Effector memory CD8-positive, alpha-beta T cell (primary cell): ENCODE measurements around the gene GPR42.
"Not testable (repeated sequence)": the region's sequence is repeated elsewhere in the genome, so short reads cannot be mapped to it uniquely, and the experiment has no call there.

Experiments
- ATAC-seq: fragments of 150-1000 bp; cut with Tn5 transposase; replicated peaks from 2 replicates; pipeline ENCODE4 v1.10.0; 2021; ENCODE audit warnings: mild to moderate bottlenecking, moderate library complexity
- DNase-seq, 3 experiments: peaks; one replicate each; pipeline ENCODE4 v3.0.0; 2021
- H3K27ac Mint-ChIP-seq, 2 donors: one replicate each; pipeline ENCODE4 v1.8.0; 2022; ENCODE audit warnings: mild to moderate bottlenecking in 2 of 2, mixed read lengths in 2 of 2, moderate library complexity in 2 of 2
- H3K27me3 Mint-ChIP-seq, 2 donors: one replicate each; pipeline ENCODE4 v1.8.0; 2022; ENCODE audit warnings: mixed read lengths in 2 of 2
- H3K36me3 Mint-ChIP-seq: one replicate; pipeline ENCODE4 v1.8.0; 2022; ENCODE audit warnings: mild to moderate bottlenecking, moderate library complexity, mixed read lengths; ENCODE audit not compliant: insufficient read depth
- H3K4me1 Mint-ChIP-seq, 2 donors: one replicate each; pipeline ENCODE4 v1.8.0; 2022; ENCODE audit warnings: low read depth in 2 of 2, mixed read lengths in 2 of 2
- H3K4me3 Mint-ChIP-seq, 2 donors: one replicate each; pipeline ENCODE4 v1.8.0; 2022; ENCODE audit warnings: mild to moderate bottlenecking in 2 of 2, mixed read lengths in 2 of 2, moderate library complexity in 2 of 2
- H3K9me3 Mint-ChIP-seq, 2 donors: one replicate each; pipeline ENCODE4 v1.8.0; 2022; ENCODE audit warnings: mixed read lengths in 2 of 2

The GPR42 gene

GRCh38 chr19:35350591-35350990 lies 20.3 kb upstream of the GPR42 start:
- peaks cover 19% of the 10 kb centered on the region for H3K36me3 Mint-ChIP-seq
- no peak overlapping the region for H3K27ac Mint-ChIP-seq
- H3K9me3 Mint-ChIP-seq, result no peaks in the 10 kb centered on the region
- no peak for DNase-seq
- ATAC-seq, result no peak
- peaks cover 14 to 46% of the 10 kb centered on the region in 2 donors for H3K27me3 Mint-ChIP-seq
- no peak overlapping the region for H3K4me3 Mint-ChIP-seq
- H3K4me1 Mint-ChIP-seq, result peaks cover 22 to 28% of the 10 kb centered on the region in 2 donors

GRCh38 chr19:35351411-35352176 lies 19.3 kb upstream of the GPR42 start:
- H3K36me3 Mint-ChIP-seq, result peaks cover 9% of the 10 kb centered on the region
- peaks cover 19 to 25% of the 10 kb centered on the region in 2 donors for H3K4me1 Mint-ChIP-seq
- no peak overlapping the region for H3K4me3 Mint-ChIP-seq
- ATAC-seq (no peak), DNase-seq (no peak)
- H3K27me3 Mint-ChIP-seq, result peaks cover 11 to 46% of the 10 kb centered on the region in 2 donors
- no peaks in the 10 kb centered on the region for H3K9me3 Mint-ChIP-seq
- no peak overlapping the region for H3K27ac Mint-ChIP-seq

- ATAC-seq (no peak), DNase-seq (no peak)
- H3K4me3 Mint-ChIP-seq, result no peak overlapping the region
- H3K27ac Mint-ChIP-seq, result no peak overlapping the region
- H3K27me3 Mint-ChIP-seq, result peaks cover 6 to 44% of the 10 kb centered on the region in 2 donors
- H3K36me3 Mint-ChIP-seq, result peaks cover 4% of the 10 kb centered on the region
- H3K9me3 Mint-ChIP-seq, result no peaks in the 10 kb centered on the region
- peaks cover 14 to 19% of the 10 kb centered on the region in 2 donors for H3K4me1 Mint-ChIP-seq
Observed at GRCh38 chr19:35352177-35352447, 18.8 kb upstream of the GPR42 start.

- H3K27me3 Mint-ChIP-seq, result peaks cover 5 to 44% of the 10 kb centered on the region in 2 donors
- H3K27ac Mint-ChIP-seq, result no peak overlapping the region
- H3K4me1 Mint-ChIP-seq, result peaks cover 11 to 14% of the 10 kb centered on the region in 2 donors
Observed at GRCh38 chr19:35352448-35353304, 18.2 kb upstream of the GPR42 start.

GRCh38 chr19:35353635-35354034 lies 17.2 kb upstream of the GPR42 start:
- Mint-ChIP-seq H3K4me3 (no peak overlapping the region), H3K36me3 (no peaks in the 10 kb centered on the region)
- no peak for DNase-seq

More at GRCh38 chr19:35352448-35353304, 18.2 kb upstream of the GPR42 start:
- peak; percentile 79 for ATAC-seq
- DNase-seq, result peak; percentile 62 to 70 (median 63)
- H3K9me3 Mint-ChIP-seq, result no peaks in the 10 kb centered on the region
- no peaks in the 10 kb centered on the region for H3K36me3 Mint-ChIP-seq
- no peak overlapping the region for H3K4me3 Mint-ChIP-seq

GRCh38 chr19:35354898-35355297 lies 16.0 kb upstream of the GPR42 start:
- ATAC-seq (peak; percentile 59), DNase-seq (no peak)
- H3K27me3 Mint-ChIP-seq, result peaks cover 12 to 38% of the 10 kb centered on the region in 2 donors
- no peaks in the 10 kb centered on the region for H3K36me3 Mint-ChIP-seq
- no peak overlapping the region for H3K4me3 Mint-ChIP-seq
- no peaks in the 10 kb centered on the region for H3K9me3 Mint-ChIP-seq
- peaks cover 11 to 14% of the 10 kb centered on the region in 2 donors for H3K4me1 Mint-ChIP-seq
- peak overlapping the region in 1 of 2 donors; percentile 35 for H3K27ac Mint-ChIP-seq

More at GRCh38 chr19:35353635-35354034, 17.2 kb upstream of the GPR42 start:
- Mint-ChIP-seq H3K4me1 (peaks cover 11 to 17% of the 10 kb centered on the region in 2 donors), H3K27me3 (peaks cover 12 to 48% of the 10 kb centered on the region in 2 donors), H3K27ac (no peak overlapping the region), H3K9me3 (no peaks in the 10 kb centered on the region)
- peak; percentile 14 for ATAC-seq

GRCh38 chr19:35355791-35356460 lies 14.9 kb upstream of the GPR42 start:
- H3K4me3 Mint-ChIP-seq, result no peak overlapping the region
- no peaks in the 10 kb centered on the region for H3K36me3 Mint-ChIP-seq
- DNase-seq, result no peak
- peaks cover 10 to 38% of the 10 kb centered on the region in 2 donors for H3K27me3 Mint-ChIP-seq
- H3K4me1 Mint-ChIP-seq, result peaks cover 11 to 14% of the 10 kb centered on the region in 2 donors
- peak overlapping the region in 1 of 2 donors; percentile 74 for H3K27ac Mint-ChIP-seq
- ATAC-seq, result no peak
- no peaks in the 10 kb centered on the region for H3K9me3 Mint-ChIP-seq

GRCh38 chr19:35357867-35358573 lies 12.8 kb upstream of the GPR42 start, which contains the start of gene FFAR3:
Gene FFAR3, plus strand, starts transcription at chr19:35358460. Its CDS starts 431 bp downstream, at chr19:35358891.
- DNase-seq (no peak), ATAC-seq (no peak)
- no peaks in the 10 kb centered on the region for H3K9me3 Mint-ChIP-seq
- H3K27me3 Mint-ChIP-seq, result peaks cover 27 to 54% of the 10 kb centered on the region in 2 donors
- peaks cover 7 to 9% of the 10 kb centered on the region in 2 donors for H3K4me1 Mint-ChIP-seq
- H3K4me3 Mint-ChIP-seq, result peak within 1 kb of the TSS in 1 of 2 donors; percentile 31
- H3K27ac Mint-ChIP-seq, result no peak within 1 kb of the TSS
- no peaks in the 10 kb centered on the region for H3K36me3 Mint-ChIP-seq

- H3K36me3 Mint-ChIP-seq, H3K4me3 Mint-ChIP-seq, H3K9me3 Mint-ChIP-seq, H3K27ac Mint-ChIP-seq, H3K4me1 Mint-ChIP-seq, ATAC-seq, DNase-seq: not testable (repeated sequence)
- peaks cover 35 to 61% of the 10 kb centered on the region in 2 donors for H3K27me3 Mint-ChIP-seq
Observed at GRCh38 chr19:35358834-35359233, 12.0 kb upstream of the GPR42 start.

GRCh38 chr19:35359395-35359794 lies 11.5 kb upstream of the GPR42 start:
- H3K27me3 Mint-ChIP-seq, result peaks cover 38 to 67% of the 10 kb centered on the region in 2 donors
- H3K36me3 Mint-ChIP-seq, H3K4me1 Mint-ChIP-seq, ATAC-seq, H3K9me3 Mint-ChIP-seq, H3K27ac Mint-ChIP-seq, DNase-seq, H3K4me3 Mint-ChIP-seq: not testable (repeated sequence)

GRCh38 chr19:35360081-35360480 lies 10.8 kb upstream of the GPR42 start:
- H3K27me3 Mint-ChIP-seq, result peaks cover 44 to 72% of the 10 kb centered on the region in 2 donors
- ATAC-seq, H3K27ac Mint-ChIP-seq, H3K4me3 Mint-ChIP-seq, H3K4me1 Mint-ChIP-seq, H3K9me3 Mint-ChIP-seq, H3K36me3 Mint-ChIP-seq, DNase-seq: not testable (repeated sequence)

GRCh38 chr19:35360880-35361420 lies 9.9 kb upstream of the GPR42 start:
- no peak for DNase-seq
- no peaks in the 10 kb centered on the region for H3K36me3 Mint-ChIP-seq
- H3K4me3 Mint-ChIP-seq, result no peak overlapping the region
- ATAC-seq, result no peak
- peak overlapping the region; percentile 10 to 74 for H3K27ac Mint-ChIP-seq
- H3K27me3 Mint-ChIP-seq, result peaks cover 48 to 74% of the 10 kb centered on the region in 2 donors
- no peaks in the 10 kb centered on the region for H3K9me3 Mint-ChIP-seq
- peaks cover 6 to 8% of the 10 kb centered on the region in 2 donors for H3K4me1 Mint-ChIP-seq
